GM21825 (cell line): ENCODE data around the gene NELL2.
"Not testable (repeated sequence)": the region's sequence is repeated elsewhere in the genome, so short reads cannot be mapped to it uniquely, and the experiment has no call there.

Experiments used
- ATAC-seq: cut with Tn5 transposase; IDR thresholded peaks from one replicate; pipeline ENCODE4 v1.9.1; 2021; ENCODE audit warnings: mild to moderate bottlenecking, moderate library complexity; ENCODE audit not compliant: unreplicated experiment

The NELL2 gene

DNA sequence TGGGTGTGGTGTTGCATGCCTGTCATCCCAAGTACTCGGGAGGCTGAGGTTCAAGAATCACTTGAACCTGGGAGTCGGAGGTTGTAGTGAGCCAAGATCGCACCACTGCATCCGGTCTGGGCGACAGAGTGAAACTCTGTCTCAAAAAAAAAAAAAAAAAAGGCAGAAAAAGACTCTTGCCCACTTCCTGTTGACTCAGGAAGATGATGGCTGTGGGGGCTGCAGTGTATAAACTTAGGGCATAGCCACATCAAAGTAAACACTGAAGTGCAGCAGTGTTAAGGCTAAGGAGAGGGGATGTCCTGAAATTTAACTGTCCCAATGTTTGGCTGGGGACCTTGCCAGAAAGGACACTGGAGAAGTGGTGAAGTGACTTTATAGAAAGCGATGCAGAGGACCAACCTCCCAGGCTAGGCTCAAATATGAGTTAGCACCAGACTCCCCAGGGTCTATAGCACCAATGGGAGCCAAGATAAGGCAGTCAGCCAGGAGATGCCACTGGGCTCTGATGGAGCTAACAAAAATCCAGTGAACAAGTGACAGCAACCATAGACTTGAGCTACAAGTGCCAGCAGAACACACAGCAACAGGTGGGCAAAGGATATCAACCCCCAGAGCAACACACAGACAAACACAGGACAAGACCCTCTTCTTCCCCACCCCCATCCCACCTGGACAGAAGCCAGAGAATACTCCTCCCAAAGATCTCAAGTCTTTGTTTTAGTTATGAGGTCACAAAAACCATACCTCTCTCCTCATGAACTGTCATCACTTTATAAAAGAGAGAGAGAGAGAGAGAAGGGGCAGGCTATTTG lies 28.0 kb downstream of the NELL2 start:
- peak; percentile 70 for ATAC-seq

GRCh38 chr12:44847403-44847802 lies 28.7 kb downstream of the NELL2 start:
- peak; percentile 11 for ATAC-seq

DNA sequence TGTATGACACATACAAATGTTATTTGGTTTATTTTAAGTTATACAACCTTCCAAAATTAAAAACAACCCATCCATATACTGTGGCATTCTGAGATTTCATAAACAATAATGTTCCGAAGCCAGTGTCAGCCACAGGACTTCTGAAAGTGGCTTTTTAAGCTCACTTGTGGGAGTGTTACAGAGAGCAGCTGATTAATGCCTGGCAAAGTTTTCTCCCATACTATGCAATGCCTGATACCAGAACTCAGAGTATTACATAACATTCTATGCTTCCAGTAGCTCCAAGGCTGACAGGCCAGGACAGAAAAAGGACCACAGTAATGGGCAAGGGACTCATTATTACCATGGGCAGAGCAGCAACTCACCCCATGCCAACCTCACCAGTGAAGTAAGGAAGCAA lies 29.3 kb downstream of the NELL2 start:
- no peak for ATAC-seq

DNA sequence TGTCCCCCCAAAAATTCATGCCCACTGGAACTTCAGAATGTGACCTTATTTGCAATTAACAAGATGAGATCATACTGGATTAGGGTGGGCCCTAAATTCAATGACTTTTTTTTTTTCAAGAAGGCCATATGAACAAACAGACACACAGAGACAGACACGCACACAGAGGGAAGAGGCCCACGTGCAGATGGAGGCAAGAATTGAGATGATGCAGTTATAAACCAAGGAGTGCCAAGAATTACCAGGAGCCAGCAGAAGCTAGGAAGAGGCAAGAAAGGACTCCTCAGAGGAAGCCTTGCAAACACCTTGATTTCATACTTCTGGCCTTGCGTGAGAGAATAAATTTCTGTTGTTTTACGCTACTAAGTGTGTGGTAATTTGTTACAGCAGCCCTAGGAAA lies 33.4 kb downstream of the NELL2 start:
- no peak for ATAC-seq

DNA sequence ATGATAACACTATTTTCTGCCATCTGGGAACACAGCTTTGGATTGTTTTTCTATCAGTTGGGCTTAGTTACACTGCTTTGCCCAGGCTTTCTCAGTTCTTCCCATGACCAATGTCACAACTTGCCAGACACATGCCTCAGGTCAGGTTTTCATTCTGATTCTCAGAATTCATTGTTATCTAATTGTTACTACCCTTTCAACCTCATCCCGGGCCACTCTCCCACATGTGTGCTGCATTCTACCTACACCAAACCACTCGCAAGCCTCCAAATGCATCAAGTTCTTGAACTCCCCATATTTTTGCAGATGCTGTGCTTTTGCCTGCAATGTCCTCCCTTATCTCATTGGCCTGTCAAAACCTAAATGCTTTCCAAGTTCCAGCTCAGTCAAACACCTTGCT lies 36.3 kb downstream of the NELL2 start:
- no peak for ATAC-seq

GRCh38 chr12:44837114-44837755 lies 38.9 kb downstream of the NELL2 start:
- ATAC-seq: no peak

DNA sequence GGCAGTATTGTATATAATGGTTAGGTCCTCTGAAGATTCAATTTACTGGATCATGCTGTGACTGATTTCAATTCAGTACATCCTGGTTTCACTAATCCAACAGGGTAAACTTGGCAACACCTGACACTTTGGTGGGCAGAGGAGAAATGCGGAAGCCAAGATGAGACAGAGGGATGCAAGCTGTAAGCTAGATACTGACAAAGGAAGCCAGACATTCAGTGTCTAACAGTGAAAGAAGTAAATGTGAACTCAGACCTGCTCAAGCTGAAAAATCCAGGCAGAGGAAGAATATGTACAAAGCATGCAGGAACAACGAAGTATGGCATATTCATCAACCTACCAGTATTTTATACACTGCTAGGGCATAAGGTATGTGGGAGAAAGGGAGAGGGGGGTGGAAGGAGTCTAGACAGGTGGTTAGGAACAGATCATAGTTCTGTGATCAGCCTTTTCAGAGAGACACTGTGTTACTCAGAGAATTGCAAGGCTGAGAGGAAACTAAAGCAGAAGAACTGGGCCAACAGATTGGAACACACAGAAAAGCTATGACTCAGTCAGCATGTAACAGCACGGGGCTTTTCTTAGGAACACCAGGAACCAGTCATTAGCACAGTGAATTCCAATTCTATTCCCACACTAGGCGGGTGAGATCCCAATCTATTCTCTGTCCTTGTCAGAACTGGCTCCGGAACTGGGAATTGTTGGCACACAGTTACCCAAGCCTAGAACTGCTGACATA lies 40.3 kb downstream of the NELL2 start:
- ATAC-seq: no peak

- not testable (repeated sequence) for ATAC-seq
These were observed 41.1 kb downstream of the NELL2 start for GRCh38 chr12:44834996-44835395.

DNA sequence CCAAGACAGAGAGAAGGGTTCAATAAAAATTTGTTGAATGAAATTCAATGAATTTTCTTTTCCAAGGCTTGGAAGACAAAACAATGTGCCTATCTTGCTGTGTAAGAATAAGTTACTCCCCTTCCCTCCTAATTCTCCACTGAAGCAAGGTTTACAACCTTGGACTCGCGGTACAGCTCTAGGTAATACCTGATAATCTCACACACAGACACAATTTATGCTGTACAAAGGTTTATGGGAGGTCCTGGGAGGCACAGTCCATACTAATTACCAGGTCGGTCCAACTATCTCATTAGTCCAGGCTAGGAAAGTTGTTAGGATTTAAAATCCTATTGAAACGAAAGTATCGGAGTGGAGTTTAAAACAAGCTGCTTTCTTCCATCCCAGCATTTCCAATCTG lies 42.6 kb downstream of the NELL2 start:
- no peak for ATAC-seq

DNA sequence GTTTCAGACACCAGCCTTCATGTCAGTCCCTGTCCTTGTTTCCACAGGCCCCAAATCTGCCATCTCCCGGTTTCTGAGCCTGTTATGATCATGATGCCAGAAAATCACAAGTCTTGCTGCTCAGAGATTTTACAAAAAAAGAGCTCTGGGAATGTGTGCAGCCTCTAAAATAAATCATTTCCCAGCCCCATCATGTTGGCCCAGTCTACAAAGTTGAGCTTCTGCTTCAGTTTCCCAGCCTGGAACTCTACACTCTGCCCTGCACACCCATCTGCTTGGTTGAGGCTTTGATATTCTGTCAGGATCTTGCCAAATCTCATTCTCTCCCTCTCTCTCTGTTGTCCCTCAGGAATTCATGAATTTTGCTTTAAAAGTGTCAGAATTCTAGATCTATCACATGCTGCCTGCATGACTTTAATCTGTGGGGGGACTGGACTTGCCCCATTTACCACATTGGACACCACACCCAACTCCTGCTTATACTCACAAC lies 45.5 kb downstream of the NELL2 start:
- no peak for ATAC-seq

DNA sequence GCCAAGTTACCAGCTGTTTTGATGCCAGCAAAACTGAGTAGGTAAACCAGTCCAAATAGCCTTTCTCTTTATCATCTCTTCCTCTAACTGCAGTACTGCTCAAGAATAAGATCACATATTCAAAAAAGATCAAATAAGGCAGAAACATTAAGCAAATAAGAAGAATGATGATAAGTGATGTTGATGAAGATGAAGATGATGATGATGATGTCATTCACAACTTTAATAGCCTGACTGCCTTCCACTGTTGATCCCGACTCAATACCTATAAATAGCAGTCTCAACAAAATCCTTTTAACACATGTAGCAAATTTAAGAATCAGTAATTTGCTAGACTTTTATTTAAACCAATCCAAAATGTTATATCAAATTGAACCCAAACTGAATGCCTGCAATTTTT lies 47.1 kb downstream of the NELL2 start:
- ATAC-seq: no peak

DNA sequence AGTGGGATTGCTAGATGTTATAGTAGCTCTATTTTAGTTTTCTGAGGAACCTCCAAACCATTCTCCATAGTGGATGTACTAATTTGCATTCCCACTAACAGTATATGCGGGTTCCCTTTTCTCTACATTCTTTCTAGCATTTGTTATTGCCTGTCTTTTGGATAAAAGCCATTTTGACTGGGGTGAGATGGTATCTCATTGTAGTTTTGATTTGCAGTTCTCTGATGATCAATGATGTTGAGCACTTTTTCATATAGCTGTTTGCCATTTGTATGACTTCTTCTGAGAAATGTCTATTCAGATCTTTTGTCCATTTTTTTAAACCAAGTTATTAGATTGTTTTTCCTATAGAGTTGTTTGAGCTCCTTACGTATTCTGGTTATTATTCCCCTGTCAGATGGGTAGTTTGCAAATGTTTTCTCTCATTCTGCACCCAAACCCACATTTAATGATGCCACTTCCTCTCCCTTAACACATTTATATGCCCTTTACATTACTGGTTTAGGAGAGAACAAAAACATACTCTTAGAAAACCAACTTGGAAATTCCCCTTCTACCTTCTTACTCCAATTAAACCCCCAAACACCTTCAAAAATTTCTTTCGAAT lies 48.2 kb downstream of the NELL2 start:
- no peak for ATAC-seq

DNA sequence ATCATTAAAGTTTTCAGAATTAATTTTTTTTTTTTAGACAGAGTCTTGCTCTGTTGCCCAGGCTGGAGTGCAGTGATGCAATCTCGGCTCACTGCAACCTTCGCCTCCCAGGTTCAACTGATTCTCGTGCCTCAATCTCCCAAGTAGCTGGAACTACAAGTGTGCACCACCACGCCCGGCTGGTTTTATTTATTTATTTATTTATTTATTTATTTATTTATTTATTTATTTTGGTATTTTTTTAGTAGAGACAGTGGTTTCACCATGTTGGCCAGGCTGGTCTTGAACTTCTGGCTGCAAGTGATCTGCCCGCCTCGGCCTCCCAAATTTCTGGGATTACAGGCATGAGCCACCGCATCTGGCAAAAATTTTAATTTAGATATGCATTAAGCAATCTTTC lies 54.4 kb downstream of the NELL2 start:
- not testable (repeated sequence) for ATAC-seq

DNA sequence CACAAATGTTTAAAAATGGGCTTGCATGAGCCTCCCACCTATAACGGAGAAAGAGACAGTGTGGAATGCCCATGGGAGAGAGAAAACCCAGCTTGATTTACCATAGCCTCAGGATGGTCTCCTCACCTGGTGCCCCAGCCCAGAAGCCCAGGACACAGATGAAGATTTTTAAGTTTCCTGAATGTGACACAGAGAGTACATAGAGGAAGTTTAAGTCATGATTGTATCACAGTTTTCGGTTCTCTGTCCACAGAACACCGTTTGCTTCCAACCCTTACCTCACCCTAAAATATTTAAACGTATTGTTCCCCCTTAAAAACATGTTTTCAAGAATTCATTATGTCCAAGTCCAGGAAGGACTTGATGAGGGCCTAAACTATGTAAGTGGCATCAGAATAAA lies 56.2 kb downstream of the NELL2 start:
- no peak for ATAC-seq

DNA sequence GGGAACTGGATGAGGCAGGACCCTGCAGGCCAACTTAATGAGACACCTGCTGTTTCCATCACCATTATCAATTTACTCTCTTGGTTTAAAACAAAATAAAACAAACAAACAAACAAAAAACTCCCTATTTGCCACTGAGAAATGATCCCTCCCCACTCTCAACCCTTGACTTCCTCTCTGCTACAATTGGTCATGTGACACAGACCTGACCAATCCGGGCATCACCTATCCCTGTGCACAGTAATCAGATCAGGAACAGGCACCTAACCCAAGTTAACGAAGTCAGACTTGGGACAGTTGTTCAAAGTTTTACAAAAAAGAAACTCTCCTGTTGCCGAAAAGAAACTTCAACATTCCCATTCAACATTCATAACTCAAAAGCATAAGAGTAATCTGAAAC lies 58.4 kb downstream of the NELL2 start:
- no peak for ATAC-seq

DNA sequence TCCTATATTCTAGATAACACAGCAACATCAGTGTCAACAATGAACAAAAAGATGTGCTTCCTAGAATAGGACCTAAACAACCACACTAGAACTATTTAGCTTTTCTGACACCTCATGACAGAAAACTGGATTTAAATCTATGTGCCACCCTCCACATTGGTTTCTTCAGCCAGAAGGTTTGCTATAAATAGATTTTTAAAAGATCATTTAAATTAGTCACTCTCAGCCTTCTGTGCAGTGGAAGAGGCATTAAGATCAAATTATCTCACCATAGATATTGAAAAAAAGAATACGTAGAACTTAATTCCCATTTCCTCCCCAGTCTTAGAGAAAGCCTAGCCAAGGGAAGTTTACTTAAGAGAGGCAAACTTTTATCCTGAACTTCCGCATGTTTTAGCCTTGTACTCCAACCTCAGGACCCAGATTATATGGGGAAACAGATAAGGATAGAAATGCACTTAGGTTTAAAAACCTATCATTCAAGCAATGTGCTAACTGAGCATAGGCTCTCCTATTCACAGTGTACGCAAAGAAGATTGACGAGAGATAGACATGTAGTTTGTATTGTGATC lies 59.6 kb downstream of the NELL2 start:
- ATAC-seq: no peak

DNA sequence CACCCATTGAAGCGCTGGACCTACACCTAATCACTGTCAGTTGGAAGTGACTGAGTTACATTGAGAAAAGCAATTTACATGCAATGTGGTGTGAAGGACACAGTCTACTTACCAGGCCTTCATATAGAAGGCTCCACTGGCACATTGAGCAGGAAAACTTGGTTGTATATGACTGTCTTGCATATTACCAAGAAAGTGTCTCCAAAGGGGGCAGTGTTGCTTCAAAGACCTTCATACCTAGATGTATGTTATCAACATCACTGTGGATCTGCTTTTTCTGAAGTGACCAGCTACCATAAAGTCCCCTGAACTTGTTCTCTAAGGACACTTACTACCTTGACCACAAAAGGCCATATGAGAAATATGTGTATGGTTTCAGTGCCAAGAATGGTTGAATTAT lies 64.1 kb downstream of the NELL2 start:
- ATAC-seq: no peak

- ATAC-seq: no peak
These were observed 72.0 kb downstream of the NELL2 start for GRCh38 chr12:44804068-44804467.

- no peak for ATAC-seq
These were observed 80.1 kb downstream of the NELL2 start for GRCh38 chr12:44795970-44796369.

DNA sequence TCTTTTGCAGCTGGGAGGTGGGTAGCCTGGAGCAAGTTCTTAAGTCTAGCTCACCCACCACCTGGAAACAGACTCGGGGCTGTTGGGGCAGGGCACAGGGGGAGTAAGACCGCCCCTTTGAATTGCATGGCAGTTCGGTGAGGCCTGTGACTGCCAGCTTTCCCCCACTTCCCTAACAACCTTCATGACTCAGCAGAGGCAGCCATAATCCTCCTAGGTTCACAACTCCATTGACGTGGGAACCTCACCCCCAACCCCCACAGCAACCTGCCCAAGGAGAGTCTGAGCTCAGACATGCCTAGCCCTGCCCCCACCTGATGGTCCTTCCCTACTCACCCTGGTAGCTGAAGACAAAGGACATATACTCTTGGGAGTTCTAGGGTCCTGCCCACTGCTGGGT lies 87.4 kb downstream of the NELL2 start:
- ATAC-seq: no peak

DNA sequence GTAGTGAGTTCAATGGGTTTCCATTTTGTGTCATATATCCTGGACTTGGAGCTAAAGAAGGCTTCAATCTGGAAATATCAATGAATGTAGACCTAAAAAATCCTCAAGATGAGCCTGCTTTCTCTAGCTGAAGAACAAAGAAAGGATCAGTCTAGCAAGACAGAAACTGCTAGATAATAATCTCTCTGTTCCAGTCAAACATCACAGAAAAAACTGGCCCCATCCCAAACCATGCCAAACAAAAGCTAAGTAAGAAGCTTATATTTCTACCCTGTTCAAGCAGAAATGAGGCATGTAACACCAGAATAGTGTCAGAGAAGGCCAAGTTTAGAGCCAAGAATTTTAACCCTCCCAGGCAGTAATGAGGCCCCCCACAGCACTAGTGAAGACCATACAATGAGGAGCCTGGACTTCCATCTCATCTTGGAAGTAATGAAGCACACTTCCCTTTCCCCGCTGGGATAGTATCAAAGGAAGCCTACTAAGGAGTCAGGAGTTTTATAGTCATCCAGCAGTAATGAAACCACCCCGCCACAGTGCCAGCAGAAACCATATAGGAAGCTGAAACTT lies 95.8 kb downstream of the NELL2 start:
- ATAC-seq: no peak
